GM10847 (cell line): ENCODE measurements around the gene ELOVL1.

Experiments
- POLR2A ChIP-seq: IDR thresholded peaks from 2 replicates; pipeline ENCODE4 v1.6.1; 2011; ENCODE audit not compliant: insufficient read length; ENCODE audit errors: extremely low read depth

ELOVL1 gene

GRCh38 chr1:43322506-43322905 lies 45.3 kb downstream of the ELOVL1 start:
- TF ChIP-seq POLR2A, result no peak

GRCh38 chr1:43321331-43321891 lies 46.4 kb downstream of the ELOVL1 start:
- TF ChIP-seq POLR2A, result no peak

- no peak for TF ChIP-seq POLR2A
Observed at GRCh38 chr1:43319766-43320165, 48.0 kb downstream of the ELOVL1 start.

GRCh38 chr1:43319288-43319687 lies 48.5 kb downstream of the ELOVL1 start:
- no peak for TF ChIP-seq POLR2A

- no peak for TF ChIP-seq POLR2A
Observed at GRCh38 chr1:43318831-43319230, 49.0 kb downstream of the ELOVL1 start.

- TF ChIP-seq POLR2A, result no peak
Observed at GRCh38 chr1:43317817-43318471, 49.9 kb downstream of the ELOVL1 start.

GRCh38 chr1:43316738-43317520 lies 50.9 kb downstream of the ELOVL1 start:
- no peak for TF ChIP-seq POLR2A

- TF ChIP-seq POLR2A, result no peak
Observed at GRCh38 chr1:43315963-43316737, 51.7 kb downstream of the ELOVL1 start.

- no peak for TF ChIP-seq POLR2A
Observed at GRCh38 chr1:43315481-43315880, 52.3 kb downstream of the ELOVL1 start.

- TF ChIP-seq POLR2A, result no peak
Observed at GRCh38 chr1:43314233-43314632, 53.6 kb downstream of the ELOVL1 start.

- TF ChIP-seq POLR2A, result no peak
Observed at GRCh38 chr1:43313771-43314170, 54.0 kb downstream of the ELOVL1 start.
